Left renal cortex interstitium (tissue), 4 donors: ENCODE data around the gene PLSCR3. TPM values are rescaled to one million over a fixed set of nuclear protein-coding genes. Genes with fewer than 3 reads are reported as not detected.
"Not testable (repeated sequence)": the region's sequence is repeated elsewhere in the genome, so short reads cannot be mapped to it uniquely, and the experiment has no call there.

Experiments
- DNase-seq, 4 donors: peaks; one replicate each; pipeline ENCODE4 v3.0.0-alpha.2; 2013; ENCODE audit warnings: low read depth in 4 of 4, low spot score in 2 of 4, missing footprints in 1 of 4
- polyA plus RNA-seq, 4 donors: library from polyadenylated mRNA; unstranded; fragments of 120-200 nt; gene quantifications; one replicate each; pipeline ENCODE4 v1.2.1, GENCODE V29; 2013; ENCODE audit not compliant: insufficient read length in 4 of 4

PLSCR3 gene
- polyA plus RNA-seq, 4 donors, result 27.8 to 51.2 (median 41.2) TPM

GRCh38 chr17:7382901-7383300, 11.4 kb downstream of the PLSCR3 start:
- DNase-seq, result no peak

GRCh38 chr17:7380855-7381683, 13.3 kb downstream of the PLSCR3 start, which contains the start of gene TNK1:
TNK1 (plus strand) TSS chr17:7381089; CDS start chr17:7382927, 1,838 bp downstream.
- peak in 1 of 4 donors; percentile 13 for DNase-seq

- DNase-seq, result no peak
Measured at GRCh38 chr17:7380321-7380720, 14.0 kb downstream of the PLSCR3 start.

DNA sequence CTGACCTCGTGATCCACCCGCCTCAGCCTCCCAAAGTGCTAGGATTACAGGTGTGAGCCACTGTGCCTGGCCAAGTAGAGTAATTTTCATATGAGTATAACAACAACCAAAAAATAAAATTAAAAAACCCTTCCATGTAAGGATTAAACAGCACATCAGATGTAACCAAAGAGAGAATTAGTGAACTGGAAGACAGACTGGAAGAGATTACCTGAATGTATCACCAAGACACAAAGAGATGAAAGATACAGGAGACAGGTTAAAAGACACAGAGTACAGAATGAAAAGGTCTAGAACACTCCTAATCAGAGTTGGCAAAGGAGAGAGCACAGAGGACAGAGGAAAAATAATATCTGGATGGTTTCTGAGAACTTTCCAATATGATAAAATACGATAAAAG, 15.2 kb downstream of the PLSCR3 start:
- no peak for DNase-seq

DNA sequence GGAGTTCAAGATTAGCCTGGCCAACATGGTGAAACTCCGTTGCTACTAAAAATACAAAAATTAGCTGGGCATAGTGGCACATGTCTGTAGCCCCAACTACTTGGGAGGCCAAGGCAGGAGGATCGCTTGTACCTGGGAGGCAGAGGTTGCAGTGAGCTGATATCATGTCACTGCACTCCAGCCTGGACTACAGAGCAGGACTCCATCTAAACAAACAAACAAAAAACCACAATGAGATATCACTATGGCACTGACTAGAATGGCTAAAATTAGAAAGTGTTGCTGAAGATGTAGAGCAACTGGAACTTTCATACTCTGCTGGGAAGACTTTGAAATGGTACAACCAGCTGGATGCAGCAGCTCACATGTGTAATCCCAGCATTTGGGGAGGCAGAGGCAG, 20.0 kb downstream of the PLSCR3 start:
- DNase-seq, result no peak

GRCh38 chr17:7370853-7371252, 23.5 kb downstream of the PLSCR3 start:
- no peak for DNase-seq

DNA sequence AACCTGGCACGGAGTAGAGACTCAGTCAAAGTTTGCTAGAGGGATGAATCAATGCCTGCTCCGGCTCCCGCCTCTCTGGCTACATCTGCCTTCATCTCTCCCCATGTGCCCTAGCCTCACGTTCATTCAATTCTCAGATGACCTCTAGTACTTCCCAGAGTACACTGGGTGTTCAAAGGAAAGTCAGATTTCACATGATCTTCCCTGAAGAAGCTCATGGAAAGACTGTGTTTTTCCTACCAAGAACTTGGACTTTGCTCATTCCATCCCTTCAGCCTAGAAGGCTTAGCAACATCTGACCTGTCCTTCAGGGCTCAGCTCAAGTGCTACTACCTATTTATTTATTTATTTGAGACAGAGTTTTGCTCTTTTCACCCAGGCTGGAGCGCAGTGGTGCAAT, 24.5 kb downstream of the PLSCR3 start:
- DNase-seq, result no peak

- DNase-seq, result not testable (repeated sequence)
Measured at GRCh38 chr17:7368599-7368994, 25.7 kb downstream of the PLSCR3 start.

GRCh38 chr17:7367918-7368598, 26.3 kb downstream of the PLSCR3 start:
- no peak for DNase-seq

GRCh38 chr17:7367083-7367482, 27.2 kb downstream of the PLSCR3 start:
- no peak for DNase-seq

DNA sequence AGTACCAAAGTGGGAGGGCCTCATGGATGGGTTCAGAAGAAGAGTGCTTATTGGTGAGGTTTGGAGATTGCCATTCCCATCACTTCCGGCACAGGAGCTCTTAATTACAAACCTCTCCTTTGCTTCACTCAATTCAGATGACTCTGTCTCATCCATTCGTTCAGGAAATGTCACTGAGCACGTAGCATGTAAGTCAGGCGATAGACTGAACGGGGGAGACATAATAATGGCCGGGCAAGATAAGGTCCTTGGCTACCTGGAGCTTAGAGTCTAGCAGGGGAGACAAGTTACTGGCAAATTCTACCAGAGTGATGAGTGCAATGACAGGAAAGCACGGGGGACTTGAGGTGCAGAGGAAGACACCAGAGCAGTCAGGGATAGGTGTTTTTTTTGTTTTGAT, 28.4 kb downstream of the PLSCR3 start:
- DNase-seq, result not testable (repeated sequence)

GRCh38 chr17:7363311-7363710, 31.0 kb downstream of the PLSCR3 start:
- no peak for DNase-seq

DNA sequence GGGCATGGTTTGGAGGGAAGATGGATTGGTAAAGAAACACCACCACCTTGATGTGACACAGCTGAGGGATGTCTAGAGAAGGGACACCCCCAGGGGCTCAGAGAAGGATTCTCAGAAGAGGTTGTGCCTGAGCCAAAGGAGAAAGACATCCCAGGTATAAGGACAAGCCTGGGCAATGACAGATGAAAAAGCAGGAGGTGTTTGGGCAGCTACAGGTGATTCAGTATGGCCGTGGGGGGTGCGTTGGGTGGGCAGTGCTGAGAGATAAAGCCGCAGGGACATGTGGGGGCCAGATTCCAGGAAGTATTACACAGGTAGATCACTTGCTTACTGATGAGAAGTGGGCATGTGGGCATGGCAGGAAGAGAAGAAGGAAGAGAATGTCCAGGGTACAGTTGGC, 32.4 kb downstream of the PLSCR3 start:
- no peak for DNase-seq

GRCh38 chr17:7357381-7357780, 36.9 kb downstream of the PLSCR3 start:
- DNase-seq, result no peak

DNA sequence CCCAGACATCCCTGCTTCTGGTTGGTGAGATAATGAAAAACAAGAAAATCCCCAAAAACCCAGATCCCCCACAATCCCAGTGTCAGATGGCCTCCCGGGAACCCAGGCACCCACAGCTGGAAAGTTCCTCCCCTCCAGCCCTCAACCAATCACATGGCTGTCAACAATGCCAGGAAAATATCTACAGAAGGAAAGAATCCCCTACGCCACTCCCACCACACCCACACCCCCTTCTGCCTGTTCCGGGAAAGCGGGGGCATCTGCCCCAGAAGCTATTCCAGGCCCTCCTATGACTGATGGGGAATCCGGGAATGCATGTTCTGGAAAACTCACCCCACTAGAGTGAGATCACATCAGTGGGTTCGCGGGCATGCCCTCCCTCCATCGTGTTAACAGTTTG, 37.6 kb downstream of the PLSCR3 start:
- no peak for DNase-seq

DNA sequence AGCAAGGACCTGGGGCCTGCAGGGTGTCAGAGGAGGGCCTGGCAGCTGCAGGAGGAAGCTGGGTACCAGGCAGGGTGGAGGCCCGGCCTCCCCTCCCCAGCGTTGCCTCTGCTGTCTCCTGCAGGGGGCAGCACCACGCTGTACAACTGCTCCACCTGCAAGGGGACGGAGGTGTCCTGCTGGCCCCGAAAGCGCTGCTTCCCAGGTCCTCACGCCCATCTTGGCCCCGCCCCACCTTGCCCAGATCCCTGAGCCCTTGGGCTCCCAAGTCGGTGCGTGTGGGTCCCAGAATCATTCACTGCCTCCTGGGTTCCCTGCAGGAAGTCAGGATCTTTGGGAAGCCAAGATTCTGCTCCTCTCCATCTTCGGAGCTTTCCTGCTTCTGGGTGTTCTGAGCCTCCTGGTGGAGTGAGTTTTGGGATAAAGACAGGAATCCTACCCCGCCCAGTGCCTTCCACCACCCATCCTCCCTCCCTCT, 38.2 kb downstream of the PLSCR3 start:
- DNase-seq, result peak in 1 of 4 donors; percentile 46

- DNase-seq, result no peak
Measured at GRCh38 chr17:7355573-7355972, 38.8 kb downstream of the PLSCR3 start.

DNA sequence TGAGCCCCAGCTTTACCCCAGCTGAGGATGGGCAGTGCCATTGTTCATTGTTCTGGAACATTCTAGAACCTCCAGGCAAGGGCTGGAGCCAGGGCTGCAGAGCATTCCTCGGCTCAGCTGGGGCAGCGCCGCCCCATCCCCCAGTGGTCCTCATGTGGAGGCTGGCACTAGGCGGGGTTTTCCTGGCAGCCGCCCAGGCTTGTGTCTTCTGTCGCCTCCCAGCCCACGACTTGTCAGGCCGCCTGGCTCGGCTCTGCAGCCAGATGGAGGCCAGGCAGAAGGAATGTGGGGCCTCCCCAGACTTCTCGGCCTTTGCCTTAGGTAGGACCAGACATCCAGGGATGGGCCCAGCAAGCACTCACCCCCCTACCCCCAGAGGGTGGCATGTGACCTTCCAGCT, 39.3 kb downstream of the PLSCR3 start, which contains the start of gene TMEM95:
Gene TMEM95 (plus strand): TSS at position 104 of the 400 bp plus-strand sequence. CDS start 49 bp downstream, at position 153.
- DNase-seq, result no peak

GRCh38 chr17:7354262-7354843, 40.0 kb downstream of the PLSCR3 start:
- DNase-seq, result no peak

DNA sequence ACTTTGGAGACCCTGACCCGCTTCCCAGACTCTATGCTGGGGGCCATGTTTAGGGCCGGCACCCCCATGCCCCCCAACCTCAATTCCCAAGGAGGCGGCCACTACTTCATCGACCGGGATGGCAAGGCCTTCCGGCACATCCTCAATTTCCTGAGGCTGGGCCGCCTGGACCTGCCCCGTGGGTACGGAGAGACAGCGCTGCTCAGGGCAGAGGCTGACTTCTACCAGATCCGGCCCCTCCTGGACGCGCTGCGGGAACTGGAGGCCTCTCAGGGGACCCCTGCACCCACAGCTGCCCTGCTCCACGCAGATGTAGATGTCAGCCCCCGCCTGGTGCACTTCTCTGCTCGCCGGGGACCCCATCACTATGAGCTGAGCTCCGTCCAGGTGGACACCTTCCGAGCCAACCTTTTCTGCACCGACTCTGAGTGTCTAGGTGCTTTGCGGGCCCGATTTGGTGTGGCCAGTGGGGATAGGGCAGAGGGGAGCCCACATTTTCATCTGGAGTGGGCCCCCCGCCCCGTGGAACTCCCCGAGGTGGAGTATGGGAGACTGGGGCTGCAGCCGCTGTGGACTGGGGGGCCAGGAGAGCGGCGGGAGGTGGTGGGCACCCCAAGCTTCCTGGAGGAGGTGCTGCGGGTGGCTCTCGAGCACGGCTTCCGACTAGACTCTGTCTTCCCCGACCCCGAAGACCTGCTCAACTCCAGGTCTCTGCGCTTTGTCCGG, 41.3 kb downstream of the PLSCR3 start:
- no peak for DNase-seq

DNA sequence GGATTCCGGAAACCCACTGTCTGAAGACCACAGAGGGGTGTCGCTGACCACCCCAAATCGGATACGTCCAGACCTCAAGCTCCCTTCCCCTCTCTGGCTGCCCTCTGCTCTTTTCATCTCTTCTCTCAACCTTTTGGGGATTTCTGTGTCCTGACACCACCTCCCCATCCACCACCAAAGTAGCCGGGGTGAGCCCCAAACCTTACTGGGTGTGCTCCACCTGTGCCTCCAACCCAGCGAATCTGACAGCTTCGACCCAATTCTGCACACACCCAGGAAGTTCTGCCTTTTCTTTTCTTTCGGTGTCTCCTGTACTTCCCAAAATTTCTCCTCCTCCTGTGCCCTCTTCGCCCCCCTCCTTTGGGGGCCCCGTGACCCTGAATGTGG, 41.8 kb downstream of the PLSCR3 start:
- no peak for DNase-seq
